GM18867 (cell line): ENCODE data around the gene NIPAL3.
"Not testable (repeated sequence)": the region's sequence is repeated elsewhere in the genome, so short reads cannot be mapped to it uniquely, and the experiment has no call there.

Experiments used
- ATAC-seq: cut with Tn5 transposase; IDR thresholded peaks from one replicate; pipeline ENCODE4 v1.9.1; 2021; ENCODE audit warnings: mild to moderate bottlenecking, moderate library complexity; ENCODE audit not compliant: unreplicated experiment

Gene NIPAL3

GRCh38 chr1:24454673-24455072 is 39.1 kb downstream of the NIPAL3 start:
- no peak for ATAC-seq

- no peak for ATAC-seq
These were observed 39.7 kb downstream of the NIPAL3 start for GRCh38 chr1:24455272-24455671.

GRCh38 chr1:24457866-24458265 is 42.3 kb downstream of the NIPAL3 start:
- ATAC-seq, result no peak

- no peak for ATAC-seq
These were observed 44.1 kb downstream of the NIPAL3 start for GRCh38 chr1:24459551-24460266.

- not testable (repeated sequence) for ATAC-seq
These were observed 46.5 kb downstream of the NIPAL3 start for GRCh38 chr1:24462128-24462527.

- no peak for ATAC-seq
These were observed 48.5 kb downstream of the NIPAL3 start for GRCh38 chr1:24463776-24464735.

- ATAC-seq, result no peak
These were observed 49.5 kb downstream of the NIPAL3 start for GRCh38 chr1:24465099-24465498.

- no peak for ATAC-seq
These were observed 50.0 kb downstream of the NIPAL3 start for GRCh38 chr1:24465638-24466037.

GRCh38 chr1:24468685-24469316 is 53.2 kb downstream of the NIPAL3 start:
- no peak for ATAC-seq

- ATAC-seq, result no peak
These were observed 55.0 kb downstream of the NIPAL3 start for GRCh38 chr1:24470592-24470991.

GRCh38 chr1:24472527-24473251 is 57.1 kb downstream of the NIPAL3 start:
- ATAC-seq, result no peak

- no peak for ATAC-seq
These were observed 58.6 kb downstream of the NIPAL3 start for GRCh38 chr1:24474193-24474592.

GRCh38 chr1:24475700-24476099 is 60.1 kb downstream of the NIPAL3 start:
- ATAC-seq, result no peak

GRCh38 chr1:24476571-24476970 is 61.0 kb downstream of the NIPAL3 start:
- ATAC-seq, result no peak

- ATAC-seq, result no peak
These were observed 61.7 kb downstream of the NIPAL3 start for GRCh38 chr1:24477309-24477708.

GRCh38 chr1:24481101-24481500 is 65.5 kb downstream of the NIPAL3 start:
- no peak for ATAC-seq

GRCh38 chr1:24481843-24482610 is 66.4 kb downstream of the NIPAL3 start:
- ATAC-seq, result no peak

- no peak for ATAC-seq
These were observed 67.8 kb downstream of the NIPAL3 start for GRCh38 chr1:24483441-24483840.

GRCh38 chr1:24484199-24484598 is 68.6 kb downstream of the NIPAL3 start:
- ATAC-seq, result no peak
